ENCODE measurements around the gene SIRPG. TPM values are rescaled to one million over a fixed set of nuclear protein-coding genes. Genes with fewer than 3 reads are reported as not detected.

The SIRPG gene
- total and polyA plus RNA-seq, 12 donors = 0.10 to 1.9 TPM; not detected in 10

GRCh38 chr20:1687053-1687452 is 29.5 kb upstream of the SIRPG start:
- TF ChIP-seq CTCF (IDR thresholded peaks at IDR 0.05) = no peak
- no peak for ATAC-seq
- H3K36me3 ChIP-seq = no peaks in the 10 kb centered on the region
- peaks cover 0 to 25% (median 0%) of the 10 kb centered on the region in 7 donors for H3K27me3 ChIP-seq
- DNase-seq = no peak
- H3K27ac ChIP-seq = no peak overlapping the region
- no peak overlapping the region for H3K4me3 ChIP-seq
- H3K9me3 ChIP-seq = peaks cover 0 to 17% (median 0%) of the 10 kb centered on the region in 11 donors
- intact Hi-C loops (cut with DNase I) = no loop called here
- H3K4me1 ChIP-seq = no peaks in the 10 kb centered on the region

GRCh38 chr20:1686151-1686748 is 28.7 kb upstream of the SIRPG start:
- peaks cover 0 to 20% (median 0%) of the 10 kb centered on the region in 11 donors for H3K9me3 ChIP-seq
- H3K27me3 ChIP-seq = peaks cover 0 to 25% (median 0%) of the 10 kb centered on the region in 7 donors
- TF ChIP-seq CTCF (IDR thresholded peaks at IDR 0.05) = no peak
- H3K4me1 ChIP-seq = no peaks in the 10 kb centered on the region
- ATAC-seq (no peak), DNase-seq (no peak)
- peak overlapping the region in 1 of 10 donors; percentile 8 for H3K4me3 ChIP-seq
- H3K36me3 ChIP-seq = no peaks in the 10 kb centered on the region
- intact Hi-C loops (cut with DNase I) = no loop called here
- H3K27ac ChIP-seq = peak overlapping the region in 1 of 10 donors; percentile 32
- 63 to 65% methylated on average over 3 of the region's 3 CpGs for WGBS, 2 donors

GRCh38 chr20:1685304-1686052 is 27.9 kb upstream of the SIRPG start:
- no peaks in the 10 kb centered on the region for H3K36me3 ChIP-seq
- H3K9me3 ChIP-seq = peaks cover 0 to 16% (median 0%) of the 10 kb centered on the region in 11 donors
- TF ChIP-seq CTCF (IDR thresholded peaks at IDR 0.05) = no peak
- peak overlapping the region in 1 of 10 donors; percentile 32 for H3K27ac ChIP-seq
- peak overlapping the region in 1 of 10 donors; percentile 8 for H3K4me3 ChIP-seq
- intact Hi-C loops (cut with DNase I) = no loop called here
- DNase-seq (no peak), ATAC-seq (no peak)
- WGBS, 2 donors = 78 to 89% methylated on average over 5 of the region's 5 CpGs
- H3K4me1 ChIP-seq = no peaks in the 10 kb centered on the region
- peaks cover 0 to 17% (median 0%) of the 10 kb centered on the region in 7 donors for H3K27me3 ChIP-seq

- peaks cover 0 to 16% (median 0%) of the 10 kb centered on the region in 11 donors for H3K9me3 ChIP-seq
- TF ChIP-seq CTCF (IDR thresholded peaks at IDR 0.05) = no peak
- no peaks in the 10 kb centered on the region for H3K36me3 ChIP-seq
- H3K27me3 ChIP-seq = peaks cover 0 to 11% (median 0%) of the 10 kb centered on the region in 7 donors
- intact Hi-C loops (cut with DNase I) = no loop called here
- 69 to 96% methylated on average over 1 of the region's 1 CpG for WGBS, 2 donors
- H3K27ac ChIP-seq = peak overlapping the region in 1 of 10 donors; percentile 32
- DNase-seq (no peak), ATAC-seq (no peak)
- H3K4me1 ChIP-seq = no peaks in the 10 kb centered on the region
- no peak overlapping the region for H3K4me3 ChIP-seq
Observed at GRCh38 chr20:1684872-1685271, 27.3 kb upstream of the SIRPG start.

Data from heart right ventricle (tissue), 16 donors.